ENCODE measurements around the gene MACROD2. TPM values are rescaled to one million over a fixed set of nuclear protein-coding genes. Genes with fewer than 3 reads are reported as not detected.
"Not testable (repeated sequence)": the region's sequence is repeated elsewhere in the genome, so short reads cannot be mapped to it uniquely, and the experiment has no call there.

MACROD2 gene
- total RNA-seq, 4 donors from 2014 or later, result 12.6 to 60.3 (median 18.9) TPM

DNA sequence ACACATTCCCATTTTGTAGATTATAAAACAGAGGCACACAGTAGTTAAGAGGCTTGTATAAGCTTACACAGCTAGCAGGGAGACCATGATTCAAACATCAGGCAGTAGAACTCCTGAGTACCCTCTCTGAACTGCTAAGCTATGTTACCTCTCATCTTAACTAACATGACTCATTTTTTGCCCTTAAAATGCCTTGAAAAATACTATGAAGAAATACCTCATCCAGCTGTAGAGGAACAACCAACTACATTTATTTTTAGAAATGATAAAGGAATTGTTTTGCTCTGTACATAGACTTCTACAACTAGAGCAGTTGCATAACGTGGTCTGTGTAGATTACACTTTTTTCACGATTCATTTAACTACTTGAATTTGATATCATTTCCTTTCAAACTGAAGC, 240.0 kb downstream of the MACROD2 start:
- TF ChIP-seq EP300 (IDR thresholded peaks at IDR 0.05) (no peak), POLR2AphosphoS5 (IDR thresholded peaks at IDR 0.05) (no peak), POLR2A (IDR thresholded peaks at IDR 0.05) (no peak)
- TF ChIP-seq, protein P1, sequence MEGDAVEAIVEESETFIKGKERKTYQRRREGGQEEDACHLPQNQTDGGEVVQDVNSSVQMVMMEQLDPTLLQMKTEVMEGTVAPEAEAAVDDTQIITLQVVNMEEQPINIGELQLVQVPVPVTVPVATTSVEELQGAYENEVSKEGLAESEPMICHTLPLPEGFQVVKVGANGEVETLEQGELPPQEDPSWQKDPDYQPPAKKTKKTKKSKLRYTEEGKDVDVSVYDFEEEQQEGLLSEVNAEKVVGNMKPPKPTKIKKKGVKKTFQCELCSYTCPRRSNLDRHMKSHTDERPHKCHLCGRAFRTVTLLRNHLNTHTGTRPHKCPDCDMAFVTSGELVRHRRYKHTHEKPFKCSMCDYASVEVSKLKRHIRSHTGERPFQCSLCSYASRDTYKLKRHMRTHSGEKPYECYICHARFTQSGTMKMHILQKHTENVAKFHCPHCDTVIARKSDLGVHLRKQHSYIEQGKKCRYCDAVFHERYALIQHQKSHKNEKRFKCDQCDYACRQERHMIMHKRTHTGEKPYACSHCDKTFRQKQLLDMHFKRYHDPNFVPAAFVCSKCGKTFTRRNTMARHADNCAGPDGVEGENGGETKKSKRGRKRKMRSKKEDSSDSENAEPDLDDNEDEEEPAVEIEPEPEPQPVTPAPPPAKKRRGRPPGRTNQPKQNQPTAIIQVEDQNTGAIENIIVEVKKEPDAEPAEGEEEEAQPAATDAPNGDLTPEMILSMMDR (IDR thresholded peaks at IDR 0.05), result no peak

DNA sequence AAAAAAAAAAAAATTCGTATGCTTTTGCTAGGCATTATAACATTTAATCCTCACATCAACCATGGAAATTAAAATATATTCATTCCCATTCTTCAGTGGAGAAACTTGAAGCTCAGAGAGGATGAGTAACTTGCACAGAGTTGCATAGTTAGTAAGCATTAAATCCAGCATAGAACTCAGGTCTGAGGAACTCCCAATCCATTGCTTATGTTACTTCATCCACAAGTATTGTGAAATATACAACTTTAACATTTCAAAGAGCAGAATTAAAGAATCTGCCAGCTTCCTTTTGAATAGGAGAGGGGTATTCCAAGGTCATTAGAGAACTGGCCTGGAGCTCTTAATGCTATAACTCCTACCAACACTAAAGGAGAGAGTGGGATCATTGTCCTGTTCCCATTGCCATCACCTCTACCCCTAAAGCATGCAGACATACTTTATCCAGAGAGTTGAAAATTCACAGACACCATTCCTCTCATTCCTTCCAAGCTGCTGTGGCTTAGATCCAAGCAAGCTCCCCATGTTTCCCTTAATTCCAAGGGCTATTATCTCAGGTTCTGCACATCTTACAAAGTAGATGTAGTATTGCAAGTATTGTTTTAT, 250.2 kb downstream of the MACROD2 start:
- Histone ChIP-seq H3K9me3 (no peaks in the 10 kb centered on the region), H3K4me1 (no peaks in the 10 kb centered on the region), H3K27ac (no peak overlapping the region), H3K4me3 (no peak overlapping the region), H3K36me3 (no peaks in the 10 kb centered on the region), H3K27me3 (no peaks in the 10 kb centered on the region)
- DNase-seq (ENCODE audit: low spot score in 2 of 2), result no peak
- TF ChIP-seq EP300 (IDR thresholded peaks at IDR 0.05), result no peak
- WGBS, result 59% methylated on average over 1 of the region's 1 CpG

More for the DNA sequence above, 240.0 kb downstream of the MACROD2 start:
- Histone ChIP-seq H3K9me3 (no peaks in the 10 kb centered on the region), H3K27ac (no peak overlapping the region), H3K4me1 (no peaks in the 10 kb centered on the region), H3K36me3 (no peaks in the 10 kb centered on the region), H3K27me3 (no peaks in the 10 kb centered on the region), H3K4me3 (no peak overlapping the region)
- no peak for DNase-seq (ENCODE audit: low spot score in 2 of 2)
- 55% methylated on average over 2 of the region's 2 CpGs for WGBS

DNA sequence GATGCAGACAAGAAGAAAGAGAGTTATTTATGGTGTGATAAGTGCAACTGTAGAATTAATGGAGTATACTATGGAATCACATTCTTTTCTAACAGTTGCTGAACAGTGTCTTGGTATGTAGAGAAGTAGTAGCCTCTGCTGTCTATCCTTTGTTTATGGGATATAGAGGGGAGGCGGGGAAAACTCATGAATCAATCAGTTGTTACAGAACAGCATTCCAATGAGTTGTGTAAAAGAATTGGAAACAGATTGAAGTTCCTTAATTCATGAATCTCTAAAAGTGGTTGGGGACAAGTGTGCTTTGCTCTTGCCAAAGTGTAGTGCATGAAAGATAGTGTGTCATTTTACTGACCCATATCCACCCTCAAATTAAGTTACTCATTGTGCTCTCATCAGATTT, 264.4 kb downstream of the MACROD2 start:
- 68% methylated on average over 1 of the region's 1 CpG for WGBS
- peaks cover 6% of the 10 kb centered on the region for H3K4me1 ChIP-seq
- no peak overlapping the region for H3K4me3 ChIP-seq
- no peak for DNase-seq (ENCODE audit: low spot score in 2 of 2)
- no peaks in the 10 kb centered on the region for H3K36me3 ChIP-seq
- H3K27ac ChIP-seq, result no peak overlapping the region
- TF ChIP-seq POLR2AphosphoS5 (IDR thresholded peaks at IDR 0.05), result no peak
- TF ChIP-seq POLR2A (IDR thresholded peaks at IDR 0.05), result no peak
- no peak for TF ChIP-seq EP300 (IDR thresholded peaks at IDR 0.05)
- TF ChIP-seq, protein P1 (IDR thresholded peaks at IDR 0.05), result no peak
- no peaks in the 10 kb centered on the region for H3K9me3 ChIP-seq
- H3K27me3 ChIP-seq, result no peaks in the 10 kb centered on the region

DNA sequence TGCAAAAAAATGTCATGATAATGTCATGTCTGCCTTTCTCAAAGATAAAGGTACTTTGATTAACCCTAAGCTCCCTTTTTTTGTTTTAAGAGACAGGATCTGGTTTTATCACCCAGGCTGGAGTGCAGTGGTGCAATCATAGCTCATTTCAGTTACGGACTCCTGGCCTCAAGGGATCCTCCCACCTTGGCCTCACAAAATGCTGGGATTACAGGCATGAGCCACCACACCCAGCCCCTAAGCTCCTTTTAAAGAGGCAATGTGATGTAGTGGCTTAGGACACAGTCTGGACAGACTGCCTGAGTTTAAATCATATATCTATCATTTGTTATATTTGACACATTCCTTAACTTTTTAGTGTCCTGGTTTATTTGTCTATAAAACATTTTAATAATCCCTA, 265.1 kb downstream of the MACROD2 start:
- TF ChIP-seq EP300 (IDR thresholded peaks at IDR 0.05) (no peak), POLR2A (IDR thresholded peaks at IDR 0.05) (no peak), POLR2AphosphoS5 (IDR thresholded peaks at IDR 0.05) (no peak)
- TF ChIP-seq, protein P1 (IDR thresholded peaks at IDR 0.05), result no peak
- Histone ChIP-seq H3K27me3 (no peaks in the 10 kb centered on the region), H3K9me3 (no peaks in the 10 kb centered on the region), H3K27ac (no peak overlapping the region), H3K36me3 (no peaks in the 10 kb centered on the region), H3K4me1 (peaks cover 6% of the 10 kb centered on the region), H3K4me3 (no peak overlapping the region)
- DNase-seq (ENCODE audit: low spot score in 2 of 2), result no peak
- WGBS, result 67% methylated on average over 1 of the region's 1 CpG

DNA sequence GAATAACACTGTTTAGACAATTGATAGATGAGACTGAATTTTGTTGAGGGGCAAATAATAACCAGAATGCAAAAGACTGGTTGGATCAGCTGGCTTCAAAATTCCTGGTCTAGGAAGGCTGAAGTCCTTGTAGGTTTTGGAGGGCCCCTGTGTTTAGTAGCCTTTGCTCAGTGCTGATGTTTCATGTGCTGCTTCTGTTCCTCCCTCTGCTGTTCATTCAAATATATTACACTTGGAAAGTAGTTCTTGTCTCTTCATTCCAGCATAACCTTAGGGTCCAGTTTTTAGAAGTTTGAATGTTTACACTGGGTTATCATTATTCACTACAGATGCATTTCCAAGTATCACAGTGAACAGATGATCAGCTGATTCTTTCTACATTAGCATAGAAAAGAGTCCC, 269.6 kb downstream of the MACROD2 start:
- TF ChIP-seq EP300 (IDR thresholded peaks at IDR 0.05) (no peak), POLR2A (IDR thresholded peaks at IDR 0.05) (no peak), POLR2AphosphoS5 (IDR thresholded peaks at IDR 0.05) (no peak)
- TF ChIP-seq, protein P1 (IDR thresholded peaks at IDR 0.05), result no peak

DNA sequence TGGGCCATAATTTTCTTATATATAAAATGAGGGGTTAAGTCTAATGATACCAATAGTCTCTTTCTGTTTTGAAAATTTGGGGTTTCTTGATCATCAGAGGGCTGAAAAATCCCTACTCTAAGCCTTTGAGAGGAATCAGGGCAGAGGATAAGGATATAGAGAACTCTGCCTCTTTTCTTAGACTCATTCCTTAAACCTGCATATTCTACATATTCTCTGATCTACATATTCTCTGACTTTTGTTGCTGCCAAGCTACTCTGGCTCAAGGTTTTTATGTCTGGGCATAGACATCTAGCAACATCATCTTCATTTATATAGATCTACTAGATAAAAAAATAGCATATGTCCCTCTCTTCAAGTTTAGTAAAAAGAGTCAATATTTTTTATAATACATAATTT, 270.9 kb downstream of the MACROD2 start:
- DNase-seq (ENCODE audit: low spot score in 2 of 2), result no peak
- Histone ChIP-seq H3K27ac (no peak overlapping the region), H3K4me1 (no peaks in the 10 kb centered on the region), H3K9me3 (no peaks in the 10 kb centered on the region), H3K4me3 (no peak overlapping the region), H3K27me3 (no peaks in the 10 kb centered on the region), H3K36me3 (no peaks in the 10 kb centered on the region)
- TF ChIP-seq POLR2A (IDR thresholded peaks at IDR 0.05) (no peak), EP300 (IDR thresholded peaks at IDR 0.05) (no peak), POLR2AphosphoS5 (IDR thresholded peaks at IDR 0.05) (no peak)
- TF ChIP-seq, protein P1 (IDR thresholded peaks at IDR 0.05), result no peak

More for the DNA sequence above, 269.6 kb downstream of the MACROD2 start:
- H3K9me3 ChIP-seq, result no peaks in the 10 kb centered on the region
- H3K4me3 ChIP-seq, result no peak overlapping the region
- H3K27ac ChIP-seq, result no peak overlapping the region
- no peaks in the 10 kb centered on the region for H3K27me3 ChIP-seq
- peaks cover 1% of the 10 kb centered on the region for H3K4me1 ChIP-seq
- H3K36me3 ChIP-seq, result no peaks in the 10 kb centered on the region
- DNase-seq (ENCODE audit: low spot score in 2 of 2), result no peak

DNA sequence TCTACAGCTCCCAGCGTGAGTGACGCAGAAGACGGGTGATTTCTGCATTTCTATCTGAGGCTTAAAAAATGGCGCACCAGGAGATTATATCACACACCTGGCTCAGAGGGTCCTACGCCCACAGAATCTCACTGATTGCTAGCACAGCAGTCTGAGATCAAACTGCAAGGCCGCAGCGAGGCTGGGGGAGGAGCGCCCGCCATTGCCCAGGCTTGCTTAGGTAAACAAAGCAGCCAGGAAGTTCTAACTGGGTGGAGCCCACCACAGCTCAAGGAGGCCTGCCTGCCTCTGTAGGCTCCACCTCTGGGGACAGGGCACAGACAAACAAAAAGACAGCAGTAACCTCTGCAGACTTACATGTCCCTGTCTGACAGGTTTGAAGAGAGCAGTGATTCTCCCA, 275.4 kb downstream of the MACROD2 start:
- not testable (repeated sequence) for H3K4me3 ChIP-seq; H3K27ac ChIP-seq; H3K36me3 ChIP-seq; H3K27me3 ChIP-seq; H3K9me3 ChIP-seq; DNase-seq (ENCODE audit: low spot score in 2 of 2); H3K4me1 ChIP-seq
- 95% methylated on average over 6 of the region's 9 CpGs for WGBS

Measured in suprapubic skin (tissue), 4 donors.